Endothelial cell of umbilical vein (primary cell): ENCODE results near the gene MAP4K3. TPM values are rescaled to one million over a fixed set of nuclear protein-coding genes. Genes with fewer than 3 reads are reported as not detected.

Source experiments
- BruUV-seq: library from RNA; stranded (reverse); fragments of 400-500 nt; replicated peaks from 2 replicates; lab custom pipeline; 2021; lab: Mats Ljungman, UMichigan
- CTCF ChIA-PET: fragments of 300-600, 350-600 bp; sonication (Branson Sonifier 250); formaldehyde crosslinking; loops from one replicate; lab custom pipeline; 2021; ENCODE audit warnings: antibody characterized with exemption, inconsistent platforms; lab: Charles Lee
- POLR2A ChIA-PET: fragments of 300-600, 350-600 bp; sonication (Branson Sonifier 250); formaldehyde crosslinking; loops from one replicate; lab custom pipeline; 2021; ENCODE audit warnings: antibody characterized with exemption, inconsistent platforms; lab: Charles Lee
- DNase-seq: peaks from one replicate; pipeline ENCODE4 v3.0.0-alpha.2; 2011; ENCODE audit warnings: low read depth, low spot score
- FAIRE-seq: peaks from 2 replicates; lab custom pipeline; 2011; peaks lifted over from hg19 to GRCh38; lab: Jason Lieb, UNC
- H2AFZ ChIP-seq: 2 replicates; pipeline ENCODE4 v1.6.0; 2012; ENCODE audit warnings: low read depth, low read length, control low read depth, inconsistent platforms
- H3K27ac ChIP-seq: 2 replicates; pipeline ENCODE4 v1.5.1; 2011; ENCODE audit warnings: low read depth, mild to moderate bottlenecking, control low read depth, low read length, moderate library complexity; ENCODE audit not compliant: insufficient read depth
- H3K27me3 ChIP-seq, 2 experiments: 2 replicates each; pipeline versions ENCODE4 v1.6.0 to v1.6.1; 2011; ENCODE audit warnings: low read length in 2 of 2, mixed read lengths in 1 of 2; ENCODE audit not compliant: control insufficient read depth in 2 of 2, insufficient read depth in 2 of 2
- H3K36me3 ChIP-seq, 2 experiments: 2 replicates in 1 of 2; 3 replicates in 1 of 2; pipeline ENCODE4 v1.5.1; 2011; ENCODE audit warnings: low read length in 2 of 2, mild to moderate bottlenecking in 1 of 2, moderate library complexity in 1 of 2; ENCODE audit not compliant: control insufficient read depth in 2 of 2, insufficient read depth in 2 of 2; ENCODE audit errors: extremely low read depth in 1 of 2
- H3K4me1 ChIP-seq: 3 replicates; pipeline ENCODE4 v1.5.1; 2011; ENCODE audit warnings: mild to moderate bottlenecking, low read length; ENCODE audit not compliant: control insufficient read depth, insufficient read depth; ENCODE audit errors: extremely low read depth
- H3K4me2 ChIP-seq: 2 replicates; pipeline ENCODE4 v1.6.1; 2011; ENCODE audit warnings: low read length, control low read depth, mixed read lengths; ENCODE audit not compliant: insufficient read depth
- H3K4me3 ChIP-seq, 3 experiments: fragments of 200-600 bp in 1 of 3; sonication (generic), shearing (Covaris generic) in 1 of 3; replicated peaks in 1 of 3; 2 replicates each; pipeline ENCODE4 v1.5.1; 2011 to 2016; ENCODE audit warnings: control low read depth in 3 of 3, low read length in 3 of 3, mild to moderate bottlenecking in 2 of 3, inconsistent platforms in 1 of 3, low read depth in 1 of 3, moderate library complexity in 1 of 3; ENCODE audit not compliant: insufficient read depth in 1 of 3
- H3K79me2 ChIP-seq: 2 replicates; pipeline ENCODE4 v1.6.0; 2012; ENCODE audit warnings: low read length, inconsistent platforms; ENCODE audit not compliant: control insufficient read depth, insufficient read depth
- H3K9ac ChIP-seq: replicated peaks from 2 replicates; pipeline ENCODE3; 2011; ENCODE audit warnings: low read length, control low read depth; ENCODE audit not compliant: insufficient read depth; ENCODE audit errors: extremely low read depth
- H3K9me1 ChIP-seq: replicated peaks from 3 replicates; pipeline ENCODE4 v1.6.0; 2011; ENCODE audit warnings: mild to moderate bottlenecking, low read length; ENCODE audit not compliant: control insufficient read depth, insufficient read depth; ENCODE audit errors: extremely low read depth
- H3K9me3 ChIP-seq: replicated peaks from 2 replicates; pipeline ENCODE4 v1.5.1; 2012; ENCODE audit warnings: low read length, inconsistent platforms; ENCODE audit not compliant: control insufficient read depth, insufficient read depth
- H4K20me1 ChIP-seq: replicated peaks from 2 replicates; pipeline ENCODE3; 2011; ENCODE audit warnings: mild to moderate bottlenecking, low read length; ENCODE audit not compliant: control insufficient read depth, insufficient read depth; ENCODE audit errors: extremely low read depth
- CTCF ChIP-seq, 2 donors: IDR thresholded peaks; 1 replicate in 1 of 2; 2 replicates in 1 of 2; pipeline ENCODE4 v1.5.1; 2011; ENCODE audit warnings: low read length in 2 of 2, mild to moderate bottlenecking in 2 of 2, moderate library complexity in 2 of 2, control low read depth in 1 of 2, inconsistent platforms in 1 of 2, low read depth in 1 of 2; ENCODE audit not compliant: insufficient read depth in 1 of 2; ENCODE audit errors: extremely low read depth in 1 of 2
- FOS ChIP-seq: IDR thresholded peaks from 2 replicates; pipeline ENCODE4 v1.6.1; 2011; ENCODE audit warnings: mild to moderate bottlenecking, low read length, moderate library complexity, borderline replicate concordance; ENCODE audit not compliant: insufficient read depth
- MAX ChIP-seq: IDR thresholded peaks from 2 replicates; pipeline ENCODE4 v1.6.1; 2011; ENCODE audit not compliant: insufficient read depth, insufficient read length
- POLR2AphosphoS5 ChIP-seq: IDR thresholded peaks from 2 replicates; pipeline ENCODE4 v1.6.1; 2012; ENCODE audit warnings: low read depth, mild to moderate bottlenecking, control low read depth, low read length, moderate library complexity; ENCODE audit not compliant: insufficient read depth
- dilution Hi-C: fragments of 300-500 bp; cut with MboI; formaldehyde crosslinking; loops from one replicate; pipeline ENCODE4 v1.15.0; 2019; ENCODE audit warnings: low sequenced_read_pairs; ENCODE audit not compliant: extremely low pct_ligation_motif_present
- intact Hi-C: fragments of 100-400 bp; cut with micrococcal nuclease; formaldehyde crosslinking; loops from one replicate; pipeline ENCODE4 v1.10.0; 2022
- polyA plus RNA-seq, 4 experiments: library from polyadenylated mRNA; depleted of rRNA in 3 of 4; stranded (reverse) in 3 of 4; unstranded in 1 of 4; fragments of >200 nt; gene quantifications; 2 replicates each; pipeline versions ENCODE4 v1.2.1 to v1.2.3, GENCODE V29; 2011 to 2012; ENCODE audit warnings: missing spikeins in 1 of 4
- total RNA-seq: library from RNA; stranded (reverse); gene quantifications from 2 replicates; pipeline ENCODE4 v1.2.3, GENCODE V29; 2021

The MAP4K3 gene
- total and polyA plus RNA-seq, 2 donors (not counting 3 experiments of a cell fraction or from before 2014, with no cell fraction given) = 8.0 to 45.9 TPM

DNA sequence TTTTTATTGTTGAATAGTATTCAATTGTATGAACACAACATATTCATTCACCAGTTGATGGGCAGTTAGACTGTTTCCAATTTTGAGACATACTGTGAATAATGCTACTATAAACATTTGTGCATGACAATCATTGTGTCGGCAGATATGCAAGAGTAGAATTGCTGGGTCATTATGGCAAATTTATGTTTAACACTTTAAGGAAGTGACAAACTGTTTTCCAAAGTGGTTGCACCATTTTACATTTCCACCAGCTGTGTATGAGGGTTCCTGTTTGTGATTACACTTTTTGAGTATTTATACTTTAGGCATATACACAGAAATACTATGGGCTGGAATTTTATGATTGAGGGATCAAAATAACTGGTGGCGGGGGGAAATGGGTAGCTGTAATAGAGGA lies 61.2 kb downstream of the MAP4K3 start:
- Histone ChIP-seq H3K27me3 (no peaks in the 10 kb centered on the region), H3K4me2 (no peak overlapping the region), H3K36me3 (peaks cover 0 to 2% of the 10 kb centered on the region in 2 experiments), H3K4me1 (peaks cover 11% of the 10 kb centered on the region), H3K4me3 (no peak overlapping the region), H4K20me1 (no peaks in the 10 kb centered on the region), H3K27ac (no peak overlapping the region), H3K9me3 (no peaks in the 10 kb centered on the region), H3K9ac (no peak overlapping the region), H3K79me2 (peaks cover 13% of the 10 kb centered on the region), H2AFZ (no peak overlapping the region), H3K9me1 (no peaks in the 10 kb centered on the region)
- ChIA-PET POLR2A (interaction anchor here (0.8 kb wide), 1 partner anchor 322 kb away, joined by 3 read pairs; no protein-coding TSS in a partner anchor), CTCF (interaction anchor here (2.6 to 6.4 kb wide), 3 partner anchors 8 to 354 kb away, joined by 8 to 129 read pairs (median 26); no protein-coding TSS in a partner anchor)
- dilution Hi-C loops (no loop called here), intact Hi-C loops (loop anchor here (5.0 kb wide), 1 partner anchor 216 kb away; no protein-coding TSS in a partner anchor)
- FAIRE-seq (no peak), DNase-seq (no peak)
- no peak for TF ChIP-seq POLR2AphosphoS5
- no peak for TF ChIP-seq FOS
- BruUV-seq = no TSS peak

DNA sequence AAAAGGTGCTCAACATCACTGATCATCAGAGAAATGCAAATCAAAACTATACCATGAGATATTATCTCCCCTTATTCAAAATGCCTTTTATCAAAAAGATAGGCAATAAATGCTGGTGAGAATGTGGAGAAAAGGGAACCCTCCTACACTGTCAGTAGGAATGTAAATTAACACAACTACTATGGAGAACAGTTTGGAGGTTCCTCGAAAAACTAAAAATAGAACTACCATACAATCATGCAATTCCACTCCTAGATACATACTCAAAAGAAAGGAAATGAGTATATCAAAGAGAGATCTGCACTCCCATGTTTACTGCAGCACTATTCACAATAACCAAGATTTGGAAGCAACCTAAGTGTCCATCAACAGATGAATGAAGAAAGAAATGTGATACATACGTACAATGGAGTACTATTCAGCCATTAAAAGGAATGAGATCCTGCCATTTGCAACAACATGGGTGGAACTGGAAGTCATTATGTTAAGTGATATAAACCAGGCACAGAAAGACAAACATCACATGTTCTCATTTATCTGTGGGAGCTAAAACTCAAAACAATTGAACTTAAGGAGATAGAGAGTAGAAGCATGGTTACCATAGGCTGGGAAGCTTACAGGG lies 63.8 kb downstream of the MAP4K3 start:
- peaks cover 8% of the 10 kb centered on the region for H3K79me2 ChIP-seq
- DNase-seq = no peak
- peaks cover 0 to 2% of the 10 kb centered on the region in 2 experiments for H3K36me3 ChIP-seq
- no peak for TF ChIP-seq MAX
- TF ChIP-seq CTCF (IDR thresholded peaks at IDR 0.05; ENCODE audit: extremely low read depth in 1 of 2, insufficient read depth in 1 of 2, low read depth in 1 of 2, low read length in 2 of 2) = no peak
- no peaks in the 10 kb centered on the region for H4K20me1 ChIP-seq
- ChIA-PET POLR2A (no interaction called here), CTCF (interaction anchor here (1.2 kb wide), 1 partner anchor 11 kb away, joined by 4 read pairs; no protein-coding TSS in a partner anchor)
- H3K27ac ChIP-seq = no peak overlapping the region
- BruUV-seq = no TSS peak
- no peak overlapping the region for H3K4me3 ChIP-seq
- H3K9me3 ChIP-seq = no peaks in the 10 kb centered on the region
- H2AFZ ChIP-seq = no peak overlapping the region
- dilution Hi-C loops = no loop called here
- H3K9me1 ChIP-seq = no peaks in the 10 kb centered on the region
- FAIRE-seq = no peak
- H3K27me3 ChIP-seq = no peaks in the 10 kb centered on the region
- no peak overlapping the region for H3K4me2 ChIP-seq
- no peak overlapping the region for H3K9ac ChIP-seq
- no peaks in the 10 kb centered on the region for H3K4me1 ChIP-seq
- intact Hi-C loops = no loop called here
